Transverse colon (tissue), 4 donors: ENCODE results near the gene ZNF443. TPM values are rescaled to one million over a fixed set of nuclear protein-coding genes. Genes with fewer than 3 reads are reported as not detected.
A peak's percentile ranks its signal among the peaks of the same experiment; 100 is the strongest.
"Not testable (repeated sequence)": the region's sequence is repeated elsewhere in the genome, so short reads cannot be mapped to it uniquely, and the experiment has no call there.

Source experiments
- DNase-seq: peaks from one replicate; pipeline ENCODE4 v3.0.0-alpha.2; 2019
- H3K27ac ChIP-seq, 4 donors: fragments of 200-600 bp; sonication (generic); 2 replicates each; pipeline ENCODE4 v1.5.1; 2016 to 2018; ENCODE audit warnings: inconsistent platforms in 4 of 4
- H3K27me3 ChIP-seq: fragments of 200-600 bp; sonication (generic); 2 replicates; pipeline ENCODE4 v1.5.1; 2017; ENCODE audit warnings: inconsistent platforms
- H3K36me3 ChIP-seq, 4 donors: fragments of 200-600 bp; sonication (generic); 2 replicates each; pipeline ENCODE4 v1.5.1; 2017 to 2019; ENCODE audit warnings: inconsistent platforms in 4 of 4
- H3K4me1 ChIP-seq, 4 donors: fragments of 200-600 bp; sonication (generic); 2 replicates each; pipeline ENCODE4 v1.5.1; 2017 to 2020; ENCODE audit warnings: inconsistent platforms in 4 of 4
- H3K4me3 ChIP-seq, 4 donors: fragments of 200-600 bp; sonication (generic); 1 replicate in 1 of 4; 2 replicates in 3 of 4; pipeline versions ENCODE4 v1.5.1 to v1.6.1; 2017 to 2019; ENCODE audit warnings: inconsistent platforms in 4 of 4
- H3K9me3 ChIP-seq, 2 donors: fragments of 200-600 bp; sonication (generic); 2 replicates each; pipeline ENCODE4 v1.5.1; 2017 to 2019; ENCODE audit warnings: inconsistent platforms in 2 of 2
- EP300 ChIP-seq: sonication (generic); formaldehyde crosslinking; IDR thresholded peaks from one replicate; pipeline ENCODE4 v1.6.1; 2017; ENCODE audit warnings: antibody characterized with exemption, low read depth
- POLR2A ChIP-seq: fragments of 450-650 bp; IDR thresholded peaks from one replicate; pipeline ENCODE4 v1.6.1; 2016; ENCODE audit warnings: antibody characterized with exemption, mild to moderate bottlenecking, moderate library complexity
- POLR2AphosphoS5 ChIP-seq, 3 donors: sonication (generic); formaldehyde crosslinking; IDR thresholded peaks; one replicate each; pipeline ENCODE4 v1.6.1; 2016; ENCODE audit warnings: antibody characterized with exemption in 3 of 3
- WGBS, 2 donors: methylation state at CpG; one replicate each; pipeline ENCODE4 v1.1.5; 2018; ENCODE audit warnings: low coverage in 1 of 2; 5-methylcytosine and 5-hydroxymethylcytosine counted together
- in situ Hi-C, 4 donors: fragments of 200-750 bp; cut with MboI; loops; one replicate each; pipeline versions ENCODE4 v1.15.0 to v1.15.1; 2017; ENCODE audit warnings: low sequenced_read_pairs in 3 of 4, low pct_ligation_motif_present in 1 of 4, low pct_unique_long_range_greater_than_20kb in 1 of 4
- intact Hi-C: fragments of 100-400 bp; cut with DNase I; formaldehyde crosslinking; loops from one replicate; pipeline ENCODE4 v1.15.1; 2023; ENCODE audit warnings: low total_unique reads
- total RNA-seq, 4 donors: library from RNA; depleted of rRNA; stranded (reverse); fragments of >200 nt; gene quantifications; one replicate each; pipeline ENCODE4 v1.1.0, GENCODE V29; 2016
- TF ChIP-seq, protein P1 (sequence below), 5 experiments: fragments of 200-600 bp in 3 of 5; fragments of 450-650 bp in 2 of 5; sonication (generic) in 3 of 5; IDR thresholded peaks; 1 replicate in 2 of 5; 2 replicates in 3 of 5; pipeline ENCODE4 v1.5.1; 2016 to 2017; ENCODE audit warnings: antibody characterized with exemption in 5 of 5, inconsistent platforms in 3 of 5, mild to moderate bottlenecking in 2 of 5, moderate library complexity in 1 of 5

ZNF443 gene
- total RNA-seq, 4 donors from 2014 or later = 1.8 to 8.1 (median 7.0) TPM

DNA sequence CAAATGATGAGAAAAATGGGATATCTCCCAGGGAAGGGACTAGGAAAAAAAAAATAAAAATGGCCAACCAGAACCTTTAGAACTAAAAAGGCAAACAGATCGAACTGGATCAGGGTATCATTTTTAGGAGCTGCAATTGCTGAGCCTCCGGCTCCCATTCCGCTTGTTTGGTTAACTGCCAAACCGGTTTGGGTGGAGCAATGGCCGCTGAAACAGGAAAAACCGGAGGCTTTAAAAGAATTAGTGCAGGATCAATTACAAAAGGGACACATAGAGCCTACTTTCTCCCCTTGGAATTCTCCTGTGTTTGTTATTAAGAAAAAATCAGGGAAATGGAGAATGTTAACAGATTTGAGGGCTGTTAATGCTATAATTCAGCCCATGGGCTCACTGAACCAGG, 12.7 kb upstream of the ZNF443 start:
- Histone ChIP-seq H3K27ac (no peak overlapping the region), H3K9me3 (peaks cover 15% of the 10 kb centered on the region in 2 donors), H3K27me3 (no peaks in the 10 kb centered on the region), H3K36me3 (no peaks in the 10 kb centered on the region), H3K4me3 (no peak overlapping the region), H3K4me1 (peaks cover 0 to 7% (median 0%) of the 10 kb centered on the region in 4 donors)
- in situ Hi-C loops = no loop called here
- TF ChIP-seq POLR2A = no peak
- no peak for TF ChIP-seq EP300
- TF ChIP-seq POLR2AphosphoS5 (IDR thresholded peaks at IDR 0.05) = no peak
- TF ChIP-seq, protein P1, sequence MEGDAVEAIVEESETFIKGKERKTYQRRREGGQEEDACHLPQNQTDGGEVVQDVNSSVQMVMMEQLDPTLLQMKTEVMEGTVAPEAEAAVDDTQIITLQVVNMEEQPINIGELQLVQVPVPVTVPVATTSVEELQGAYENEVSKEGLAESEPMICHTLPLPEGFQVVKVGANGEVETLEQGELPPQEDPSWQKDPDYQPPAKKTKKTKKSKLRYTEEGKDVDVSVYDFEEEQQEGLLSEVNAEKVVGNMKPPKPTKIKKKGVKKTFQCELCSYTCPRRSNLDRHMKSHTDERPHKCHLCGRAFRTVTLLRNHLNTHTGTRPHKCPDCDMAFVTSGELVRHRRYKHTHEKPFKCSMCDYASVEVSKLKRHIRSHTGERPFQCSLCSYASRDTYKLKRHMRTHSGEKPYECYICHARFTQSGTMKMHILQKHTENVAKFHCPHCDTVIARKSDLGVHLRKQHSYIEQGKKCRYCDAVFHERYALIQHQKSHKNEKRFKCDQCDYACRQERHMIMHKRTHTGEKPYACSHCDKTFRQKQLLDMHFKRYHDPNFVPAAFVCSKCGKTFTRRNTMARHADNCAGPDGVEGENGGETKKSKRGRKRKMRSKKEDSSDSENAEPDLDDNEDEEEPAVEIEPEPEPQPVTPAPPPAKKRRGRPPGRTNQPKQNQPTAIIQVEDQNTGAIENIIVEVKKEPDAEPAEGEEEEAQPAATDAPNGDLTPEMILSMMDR (IDR thresholded peaks at IDR 0.05) = no peak
- peak; percentile 54 for DNase-seq
- intact Hi-C loops = no loop called here
- 41% methylated on average over 6 of the region's 6 CpGs; no CpG with 5 or more reads in 1 of the 2 donors for WGBS, 2 donors

DNA sequence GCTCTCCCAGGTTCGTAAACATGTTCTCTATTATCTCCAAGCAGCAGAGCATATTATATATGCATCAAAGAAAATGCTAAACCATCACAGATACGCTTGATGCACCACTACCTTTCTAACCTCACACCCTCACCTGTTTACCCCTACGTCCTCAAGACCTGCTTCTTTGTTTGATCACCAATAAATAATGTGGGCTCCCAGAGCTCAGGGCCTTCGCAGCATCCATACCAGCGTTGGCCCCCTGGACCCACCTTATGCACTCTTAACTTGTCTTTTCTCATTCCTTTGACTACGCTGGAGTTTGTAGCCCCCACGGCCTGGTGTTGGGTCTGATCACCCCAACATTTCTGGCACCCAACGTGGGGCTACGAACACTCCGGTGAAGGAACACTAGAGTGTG, 10.0 kb upstream of the ZNF443 start:
- intact Hi-C loops (no loop called here), in situ Hi-C loops (no loop called here)
- 85 to 90% methylated on average over 2 to 10 of the region's 10 CpGs for WGBS, 2 donors

DNA sequence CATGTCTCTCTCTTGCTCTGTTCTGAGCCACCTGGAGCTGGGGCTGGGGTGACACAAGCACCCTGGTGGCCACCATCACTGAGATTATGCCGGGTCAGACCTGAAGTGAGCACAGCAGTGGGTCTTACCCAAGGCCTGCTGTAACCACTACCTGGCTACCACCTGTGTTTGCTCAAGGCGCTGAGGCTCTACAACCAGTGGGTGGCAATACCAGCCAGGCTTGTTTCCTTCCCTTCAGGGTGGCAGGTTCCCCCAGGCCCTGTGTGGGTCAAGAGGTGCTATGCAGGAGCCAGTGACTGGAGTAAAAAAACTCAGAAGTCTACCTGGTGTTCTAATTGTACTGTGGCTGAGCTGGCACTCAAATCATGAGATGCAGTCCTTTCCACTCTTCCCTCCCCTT, 8.0 kb upstream of the ZNF443 start:
- peaks cover 15% of the 10 kb centered on the region in 2 donors for H3K9me3 ChIP-seq
- H3K27me3 ChIP-seq = no peaks in the 10 kb centered on the region
- H3K36me3 ChIP-seq = no peaks in the 10 kb centered on the region
- TF ChIP-seq, protein P1 (IDR thresholded peaks at IDR 0.05) = no peak
- TF ChIP-seq POLR2A = no peak
- TF ChIP-seq EP300 = no peak
- no peak for TF ChIP-seq POLR2AphosphoS5 (IDR thresholded peaks at IDR 0.05)
- no peak overlapping the region for H3K4me3 ChIP-seq
- DNase-seq = no peak
- H3K4me1 ChIP-seq = peaks cover 0 to 6% (median 0%) of the 10 kb centered on the region in 4 donors
- in situ Hi-C loops (no loop called here), intact Hi-C loops (no loop called here)
- WGBS, 2 donors = 58% methylated on average over 2 of the region's 2 CpGs; no CpG with 5 or more reads in 1 of the 2 donors
- H3K27ac ChIP-seq = no peak overlapping the region

More for the DNA sequence above, 10.0 kb upstream of the ZNF443 start:
- Histone ChIP-seq H3K4me3 (no peak overlapping the region), H3K27me3 (no peaks in the 10 kb centered on the region), H3K27ac (no peak overlapping the region), H3K36me3 (no peaks in the 10 kb centered on the region), H3K9me3 (peaks cover 15% of the 10 kb centered on the region in 2 donors), H3K4me1 (peaks cover 0 to 7% (median 0%) of the 10 kb centered on the region in 4 donors)
- DNase-seq = no peak
- TF ChIP-seq EP300 (no peak), POLR2AphosphoS5 (IDR thresholded peaks at IDR 0.05) (no peak), POLR2A (no peak)
- TF ChIP-seq, protein P1 (IDR thresholded peaks at IDR 0.05) = no peak

DNA sequence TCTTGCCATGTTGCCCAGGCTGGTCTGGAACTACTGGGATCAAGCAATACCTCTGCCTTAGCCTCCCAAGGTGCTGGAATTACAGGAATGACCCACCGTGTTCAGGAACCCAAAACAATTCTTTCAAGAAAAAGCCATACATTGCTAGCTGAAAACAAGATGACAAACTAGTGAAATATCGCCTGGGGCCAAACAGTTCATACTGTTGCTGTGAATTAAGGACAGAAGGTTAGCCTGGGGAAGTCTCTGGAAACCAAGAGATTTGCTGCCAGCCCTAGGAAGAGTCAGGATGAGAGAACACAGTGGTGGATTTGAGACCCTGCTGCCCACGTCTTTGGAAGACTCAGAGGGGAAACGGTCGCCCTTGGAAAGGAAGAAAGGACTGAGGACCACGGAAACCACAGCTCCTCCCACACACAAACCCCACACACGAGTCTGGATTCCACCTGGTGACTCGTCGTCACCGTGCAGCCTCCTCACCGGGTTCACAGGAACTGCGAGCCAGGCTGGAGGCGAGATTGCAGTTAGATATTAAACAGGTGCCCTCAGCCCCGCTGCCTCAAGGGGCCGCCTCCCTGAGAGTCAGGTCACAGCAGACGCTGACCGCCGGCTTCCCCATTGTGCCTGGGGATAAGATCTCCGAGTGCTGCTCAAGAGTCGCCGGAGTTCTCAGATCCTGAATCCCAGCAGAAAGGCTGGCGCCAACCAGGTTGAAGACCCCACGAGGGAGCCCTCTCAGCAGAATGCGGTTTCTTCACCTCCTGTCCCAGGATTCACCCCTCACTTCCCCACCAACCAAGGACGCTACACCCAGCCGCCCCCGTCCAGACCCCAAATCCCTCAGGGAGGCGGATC, 908 bp downstream of the ZNF443 start:
- H3K9me3 ChIP-seq, H3K36me3 ChIP-seq, H3K27me3 ChIP-seq, H3K4me1 ChIP-seq, intact Hi-C loops: not testable (repeated sequence)
- Histone ChIP-seq H3K27ac (peak overlapping the region; percentile 92 to 96 (median 94)), H3K4me3 (peak overlapping the region; percentile 51 to 95 (median 78))
- DNase-seq = peak; percentile 46
- WGBS, 2 donors = 1% methylated on average over 23 of the region's 28 CpGs; no CpG with 5 or more reads in 1 of the 2 donors
- in situ Hi-C loops = loop anchor here in 1 of 4 donors (5.0 kb wide), 1 partner anchor 43 kb away; no protein-coding TSS in a partner anchor

DNA sequence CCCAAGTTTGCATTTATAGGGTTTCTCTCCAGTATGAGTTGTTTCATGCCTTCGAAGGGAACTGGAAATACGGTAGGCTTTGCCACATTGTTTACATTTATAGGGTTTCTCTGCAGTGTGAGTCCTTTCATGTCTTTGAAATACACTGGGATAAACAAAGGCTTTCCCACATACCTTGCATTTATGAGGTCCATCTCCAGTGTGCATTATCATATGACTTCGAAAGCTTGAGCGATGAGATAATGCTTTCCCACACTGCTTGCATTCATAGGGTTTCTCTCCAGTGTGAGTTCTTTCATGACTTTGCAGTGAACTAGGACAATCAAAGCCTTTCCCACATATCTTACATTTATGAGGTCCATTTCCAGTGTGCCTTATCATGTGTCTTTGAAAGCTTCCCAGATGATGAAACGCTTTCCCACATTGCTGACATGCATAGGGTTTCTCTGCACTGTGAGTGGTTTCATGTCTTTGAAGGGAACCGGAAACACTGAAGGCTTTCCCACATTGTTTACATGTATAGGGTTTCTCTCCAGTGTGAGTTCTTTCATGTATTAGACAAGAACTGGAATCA, 10.0 kb downstream of the ZNF443 start:
- in situ Hi-C loops, intact Hi-C loops, H3K4me3 ChIP-seq, DNase-seq, H3K4me1 ChIP-seq, H3K27ac ChIP-seq, H3K27me3 ChIP-seq: not testable (repeated sequence)
- peaks cover 0 to 28% (median 7%) of the 10 kb centered on the region in 4 donors for H3K36me3 ChIP-seq
- H3K9me3 ChIP-seq = peaks cover 13 to 15% of the 10 kb centered on the region in 2 donors
- 98 to 100% methylated on average over 2 to 6 of the region's 6 CpGs for WGBS, 2 donors
